Measurements from ENCODE around the gene SPRR2D. TPM values are rescaled to one million over a fixed set of nuclear protein-coding genes. Genes with fewer than 3 reads are reported as not detected.

SPRR2D gene
- total RNA-seq = not detected in 2 replicates
- total RNA-seq (2013) = not detected
- not detected in 2 replicates for polyA plus RNA-seq
- not detected in 2 replicates for polyA minus RNA-seq

DNA sequence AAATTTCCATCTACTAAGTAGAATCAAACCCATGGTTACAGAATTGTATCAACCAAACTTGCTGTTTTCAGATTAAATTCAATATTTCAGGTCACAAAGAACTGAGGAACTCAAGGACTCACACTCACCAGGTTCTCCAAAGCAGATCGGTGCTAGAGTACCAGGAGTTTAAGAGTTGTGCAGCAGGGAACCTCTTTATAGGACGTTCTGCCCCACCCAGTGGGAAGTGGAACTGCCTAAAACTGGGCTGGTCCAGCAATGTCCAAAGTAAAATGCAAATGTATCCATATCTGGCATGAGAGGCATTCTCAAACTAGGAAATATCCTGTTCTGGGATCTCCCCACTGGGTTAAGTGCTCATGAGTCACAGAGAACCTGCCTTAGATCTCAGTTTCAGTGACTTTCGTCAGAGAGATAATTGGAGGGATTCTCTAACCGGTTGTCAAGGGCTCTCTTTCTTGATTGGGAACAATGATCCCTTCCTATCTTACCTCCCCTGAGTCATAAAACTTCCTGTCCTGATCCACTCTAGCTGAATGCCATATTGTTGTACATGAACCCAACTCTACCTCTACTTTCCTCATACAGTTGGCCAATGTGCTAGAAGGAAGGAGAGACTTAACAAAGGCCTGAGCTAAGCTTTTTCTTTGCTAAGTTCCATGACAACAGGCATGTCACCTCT is at the start of gene SPRR2D:
Gene SPRR2D, minus strand, starts transcription at position 171 of the 682 bp plus-strand sequence. CDS start 774 bp downstream, outside the sequence.
- TF ChIP-seq CTCF (IDR thresholded peaks at IDR 0.05) (no peak), EZH2 (IDR thresholded peaks at IDR 0.05; ENCODE audit: borderline replicate concordance, insufficient read depth, low read depth, low read length, poor library complexity, severe bottlenecking) (no peak)
- DNase-seq (no peak), ATAC-seq (ENCODE audit: low read depth) (no peak)
- CTCF ChIA-PET = no interaction called here
- Histone ChIP-seq H3K27me3 (replicated peaks in 1 of 4; ENCODE audit: control extremely low read depth in 1 of 4, control insufficient read depth in 3 of 4, insufficient read depth in 4 of 4, low read length in 3 of 4) (peaks cover 0 to 28% (median 10%) of the 10 kb centered on the region in 4 experiments), H3K9ac (ENCODE audit: low read length) (no peak within 1 kb of the TSS), H4K20me1 (ENCODE audit: control insufficient read depth, insufficient read depth, low read length, poor library complexity, severe bottlenecking) (no peaks in the 10 kb centered on the region), H3K4me1 (ENCODE audit: control insufficient read depth in 2 of 2, insufficient read depth in 2 of 2, low read length in 2 of 2) (no peaks in the 10 kb centered on the region), H2AFZ (ENCODE audit: insufficient read depth, low read depth, low read length, poor library complexity, severe bottlenecking) (no peak within 1 kb of the TSS), H3K36me3 (replicated peaks in 1 of 2; ENCODE audit: control extremely low read depth in 1 of 2, control insufficient read depth in 1 of 2, extremely low read depth in 1 of 2, insufficient read depth in 2 of 2, low read length in 1 of 2) (no peaks in the 10 kb centered on the region), H3K27ac (ENCODE audit: low read length in 2 of 2) (no peak within 1 kb of the TSS), H3K9me3 (ENCODE audit: control extremely low read depth in 1 of 3, control insufficient read depth in 2 of 3, insufficient read depth in 1 of 3, low read length in 2 of 3) (no peaks in the 10 kb centered on the region), H3K4me3 (ENCODE audit: control extremely low read depth in 1 of 5, extremely low read depth in 1 of 5, insufficient read depth in 1 of 5, low read depth in 2 of 5, low read length in 4 of 5) (no peak within 1 kb of the TSS), H3K4me2 (replicated peaks; ENCODE audit: low read depth, low read length, poor library complexity, severe bottlenecking) (no peak within 1 kb of the TSS), H3K79me2 (ENCODE audit: control insufficient read depth, insufficient read depth, low read length) (no peaks in the 10 kb centered on the region)
- Mint-ChIP-seq H3K27ac (no peak within 1 kb of the TSS), H3K4me1 (no peaks in the 10 kb centered on the region), H3K27me3 (peaks cover 63% of the 10 kb centered on the region), H3K9me3 (ENCODE audit: insufficient read depth) (peaks cover 3% of the 10 kb centered on the region), H3K4me3 (no peak within 1 kb of the TSS)
- 90% methylated on average over 2 of the region's 4 CpGs for WGBS (ENCODE audit: insufficient coverage)
- POLR2A ChIA-PET = no interaction called here
- intact Hi-C loops (cut with micrococcal nuclease) = no loop called here

DNA sequence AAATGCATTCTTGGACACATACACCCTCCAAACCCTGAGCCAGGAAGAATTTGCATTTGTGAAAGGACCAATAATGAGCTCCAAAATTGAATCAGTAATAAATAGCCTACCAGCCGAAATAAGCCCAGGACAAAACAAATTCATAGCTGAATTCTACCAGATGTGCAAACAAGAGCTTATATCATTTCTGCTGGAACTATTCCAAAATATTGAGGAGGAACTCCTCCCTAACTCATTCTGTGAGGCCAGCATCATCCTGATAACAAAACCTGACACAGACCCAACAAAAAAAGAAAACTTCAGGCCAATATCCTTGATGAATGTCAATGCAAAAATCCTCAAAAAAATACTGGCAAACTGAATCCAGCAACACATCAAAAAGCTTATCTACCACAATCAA is 46.7 kb upstream of the SPRR2D start:
- Mint-ChIP-seq H3K4me3 (no peak overlapping the region), H3K4me1 (no peaks in the 10 kb centered on the region), H3K27me3 (peaks cover 29% of the 10 kb centered on the region), H3K9me3 (ENCODE audit: insufficient read depth) (no peaks in the 10 kb centered on the region), H3K27ac (no peak overlapping the region)
- Histone ChIP-seq H3K9me3 (ENCODE audit: control extremely low read depth in 1 of 3, control insufficient read depth in 2 of 3, insufficient read depth in 1 of 3, low read length in 2 of 3) (peaks cover 0 to 3% (median 0%) of the 10 kb centered on the region in 3 donors), H3K27me3 (replicated peaks in 1 of 4; ENCODE audit: control extremely low read depth in 1 of 4, control insufficient read depth in 3 of 4, insufficient read depth in 4 of 4, low read length in 3 of 4) (no peaks in the 10 kb centered on the region), H3K4me1 (ENCODE audit: control insufficient read depth in 2 of 2, insufficient read depth in 2 of 2, low read length in 2 of 2) (no peaks in the 10 kb centered on the region), H3K79me2 (ENCODE audit: control insufficient read depth, insufficient read depth, low read length) (no peaks in the 10 kb centered on the region), H2AFZ (ENCODE audit: insufficient read depth, low read depth, low read length, poor library complexity, severe bottlenecking) (no peak overlapping the region), H3K36me3 (replicated peaks in 1 of 2; ENCODE audit: control extremely low read depth in 1 of 2, control insufficient read depth in 1 of 2, extremely low read depth in 1 of 2, insufficient read depth in 2 of 2, low read length in 1 of 2) (no peaks in the 10 kb centered on the region), H3K27ac (ENCODE audit: low read length in 2 of 2) (no peak overlapping the region), H3K9ac (ENCODE audit: low read length) (no peak overlapping the region), H3K4me3 (ENCODE audit: control extremely low read depth in 1 of 5, extremely low read depth in 1 of 5, insufficient read depth in 1 of 5, low read depth in 2 of 5, low read length in 4 of 5) (no peak overlapping the region), H3K4me2 (replicated peaks; ENCODE audit: low read depth, low read length, poor library complexity, severe bottlenecking) (no peak overlapping the region), H4K20me1 (ENCODE audit: control insufficient read depth, insufficient read depth, low read length, poor library complexity, severe bottlenecking) (no peaks in the 10 kb centered on the region)
- no peak for ATAC-seq (ENCODE audit: low read depth)
- 100% methylated on average over 1 of the region's 1 CpG for WGBS (ENCODE audit: insufficient coverage)
- TF ChIP-seq EZH2 (IDR thresholded peaks at IDR 0.05; ENCODE audit: borderline replicate concordance, insufficient read depth, low read depth, low read length, poor library complexity, severe bottlenecking) = no peak
- TF ChIP-seq CTCF (IDR thresholded peaks at IDR 0.05) = no peak
- POLR2A ChIA-PET = no interaction called here
- intact Hi-C loops (cut with micrococcal nuclease) = no loop called here
- CTCF ChIA-PET = no interaction called here
- DNase-seq = no peak

Measured in B cell (primary cell).